Inferior parietal cortex (tissue), 1 donor: Measurements from ENCODE around the gene HSD11B1L.

ENCODE experiments used
- DNase-seq: peaks from one replicate; pipeline ENCODE4 v3.0.0-alpha.2; 2016; ENCODE audit errors: extremely low spot score

Gene HSD11B1L, protein sequence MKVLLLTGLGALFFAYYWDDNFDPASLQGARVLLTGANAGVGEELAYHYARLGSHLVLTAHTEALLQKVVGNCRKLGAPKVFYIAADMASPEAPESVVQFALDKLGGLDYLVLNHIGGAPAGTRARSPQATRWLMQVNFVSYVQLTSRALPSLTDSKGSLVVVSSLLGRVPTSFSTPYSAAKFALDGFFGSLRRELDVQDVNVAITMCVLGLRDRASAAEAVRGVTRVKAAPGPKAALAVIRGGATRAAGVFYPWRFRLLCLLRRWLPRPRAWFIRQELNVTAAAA

DNA sequence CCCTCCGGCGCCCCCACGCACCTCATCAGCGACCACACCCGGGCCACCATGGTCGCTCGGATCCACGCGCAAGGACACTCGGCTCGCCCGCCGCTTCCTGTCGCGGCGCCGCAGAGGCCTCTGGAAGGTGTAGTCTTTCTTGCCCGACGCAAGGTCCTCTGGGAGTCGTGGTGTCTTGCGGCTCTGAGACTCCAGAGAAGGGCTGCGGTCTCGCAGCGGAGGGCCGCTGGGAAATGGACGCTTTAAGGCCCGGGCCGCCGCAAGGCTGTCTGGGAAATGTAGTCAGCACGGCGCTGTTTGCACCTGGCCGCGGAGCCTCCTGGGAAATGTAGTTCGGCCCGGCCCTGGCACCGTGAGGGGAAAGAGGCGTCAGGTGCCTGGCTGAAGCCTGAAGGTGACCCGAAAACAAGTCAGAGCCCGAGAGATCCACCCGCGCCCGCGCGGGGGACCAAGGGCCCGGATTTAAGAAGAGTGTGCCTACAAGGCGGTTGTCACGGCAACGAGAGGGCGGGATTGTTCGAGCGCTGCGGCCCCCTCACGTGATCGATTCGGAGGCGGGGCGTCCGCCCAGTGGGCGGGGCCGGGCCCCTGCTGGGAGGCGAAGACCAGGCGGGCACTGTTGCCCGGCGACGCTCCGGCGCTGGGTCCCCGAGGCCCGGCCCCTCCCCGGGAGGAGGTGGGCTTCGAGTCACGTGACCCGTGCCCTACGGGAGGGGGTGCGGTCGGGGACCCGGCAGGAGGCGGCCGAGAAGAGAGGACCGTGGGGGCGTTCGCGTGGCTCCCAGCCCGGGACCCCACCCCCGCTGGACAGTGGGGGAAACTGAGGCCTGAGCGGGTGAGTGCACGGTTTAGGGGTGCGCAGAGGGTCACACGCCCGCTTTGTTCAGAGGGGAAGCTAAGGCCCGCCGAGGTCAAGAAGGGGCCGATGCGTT, at the start of gene HSD11B1L, which contains the start of gene MICOS13:
HSD11B1L (plus strand) TSS at position 591 of the 932 bp plus-strand sequence. CDS start 3,806 bp downstream, outside the sequence.
MICOS13 (minus strand) TSS at position 80 of the 932 bp plus-strand sequence; CDS start at position 50, 30 bp downstream.
- peak; percentile 98 for DNase-seq

DNA sequence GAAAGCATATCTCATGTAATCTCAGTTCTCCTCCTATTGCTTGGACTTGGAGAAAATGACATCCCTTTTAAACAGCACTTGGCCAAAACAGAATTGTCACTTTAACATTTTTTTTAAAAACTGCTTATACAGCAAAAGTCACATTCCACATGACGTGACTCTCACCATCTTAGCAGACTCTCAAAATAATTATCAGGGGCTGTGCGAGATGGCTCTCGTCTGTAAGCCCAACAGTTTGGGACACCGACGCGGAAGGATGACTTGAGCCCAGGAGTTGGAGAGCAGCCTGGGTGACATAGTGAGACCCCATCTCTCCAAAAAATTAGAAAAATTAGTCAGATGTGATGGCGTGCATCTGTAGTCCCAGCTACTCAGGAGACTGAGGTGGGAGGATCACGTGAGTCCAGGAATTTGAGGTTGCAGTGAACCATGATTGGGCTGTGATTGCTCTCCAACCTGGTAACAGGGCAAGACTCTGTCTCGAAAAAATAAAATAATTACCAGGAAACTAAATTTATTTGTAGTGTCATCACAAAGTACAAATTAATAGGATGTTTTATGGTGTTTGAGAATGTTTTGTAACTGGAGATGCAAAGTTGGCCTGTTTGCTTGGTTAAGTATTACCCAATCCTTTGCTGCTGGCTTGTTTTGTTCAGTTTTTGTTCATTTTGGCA, 49.1 kb upstream of the HSD11B1L start:
- DNase-seq: no peak

DNA sequence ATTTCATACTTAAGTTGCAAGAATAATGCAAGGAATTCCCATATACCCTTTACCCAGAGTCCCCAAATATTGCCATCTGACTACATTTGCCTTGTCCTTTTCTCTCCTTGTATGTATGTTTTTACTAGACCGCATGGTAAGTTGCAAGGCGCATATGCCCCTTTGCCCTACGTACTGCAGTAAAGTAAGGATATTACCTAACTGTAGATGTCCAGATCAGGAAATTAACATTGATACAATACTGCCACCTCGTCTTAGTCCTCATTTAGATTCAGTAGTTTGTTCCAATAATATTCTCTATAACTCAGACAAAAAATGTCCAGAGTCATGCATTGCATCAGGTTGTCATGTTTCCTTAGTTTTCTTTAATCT, 48.6 kb upstream of the HSD11B1L start:
- DNase-seq: no peak

DNA sequence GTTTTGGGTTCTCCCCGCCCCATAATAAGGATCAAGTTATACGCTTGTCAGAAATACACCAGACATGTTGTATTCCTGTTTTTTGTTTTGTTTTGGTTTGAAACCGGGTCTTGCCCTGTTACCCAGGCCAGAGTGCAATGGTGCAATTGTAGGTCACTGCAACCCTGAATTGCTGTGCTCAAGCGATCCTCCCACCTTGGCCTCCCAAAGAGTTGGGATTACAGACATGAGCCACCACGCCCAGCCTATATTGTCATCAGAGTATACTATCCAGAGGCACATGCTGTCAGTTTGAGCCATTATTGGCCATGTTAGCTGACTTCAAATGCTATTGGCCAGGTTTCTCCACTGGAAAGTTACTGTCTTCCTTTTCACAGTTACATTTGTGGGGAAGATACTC, 48.2 kb upstream of the HSD11B1L start:
- no peak for DNase-seq

DNA sequence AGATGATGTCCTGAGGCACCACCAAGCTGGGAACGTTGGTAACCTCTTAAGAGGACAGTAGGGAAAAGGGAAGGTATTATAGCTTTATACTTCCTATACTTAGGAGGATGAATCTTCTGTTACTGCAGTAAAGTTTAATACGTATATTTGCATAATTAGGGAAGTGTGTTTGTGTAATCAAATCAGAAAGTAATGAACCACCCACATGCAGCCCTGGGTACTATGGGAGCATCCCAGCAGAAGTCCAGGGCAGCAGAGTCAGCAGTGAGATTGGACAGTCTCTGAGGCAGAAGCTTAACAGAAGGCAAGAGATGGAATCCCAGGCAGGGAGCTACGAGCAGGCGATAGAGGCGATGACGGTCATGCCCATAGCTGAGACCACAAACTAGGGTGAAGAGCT, 45.4 kb upstream of the HSD11B1L start:
- no peak for DNase-seq

DNA sequence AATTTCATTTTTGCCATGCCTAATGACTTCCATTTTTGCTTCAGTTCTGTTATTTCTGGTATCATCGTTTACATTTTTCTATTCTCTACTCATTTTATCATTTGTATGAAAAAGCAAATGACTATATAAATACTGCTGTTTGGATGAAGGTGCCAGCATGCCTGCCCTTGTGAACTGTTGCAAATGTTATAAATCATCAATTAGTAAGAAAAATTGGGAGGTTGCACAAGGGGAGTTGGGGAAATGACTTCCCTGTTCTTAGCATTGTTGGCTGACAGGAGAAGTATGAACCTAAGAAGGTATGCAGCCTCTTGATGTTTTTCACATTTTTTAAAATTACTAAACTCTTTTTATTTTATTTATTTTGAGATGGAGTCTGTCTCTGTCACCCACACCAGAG, 42.9 kb upstream of the HSD11B1L start:
- DNase-seq: no peak

DNA sequence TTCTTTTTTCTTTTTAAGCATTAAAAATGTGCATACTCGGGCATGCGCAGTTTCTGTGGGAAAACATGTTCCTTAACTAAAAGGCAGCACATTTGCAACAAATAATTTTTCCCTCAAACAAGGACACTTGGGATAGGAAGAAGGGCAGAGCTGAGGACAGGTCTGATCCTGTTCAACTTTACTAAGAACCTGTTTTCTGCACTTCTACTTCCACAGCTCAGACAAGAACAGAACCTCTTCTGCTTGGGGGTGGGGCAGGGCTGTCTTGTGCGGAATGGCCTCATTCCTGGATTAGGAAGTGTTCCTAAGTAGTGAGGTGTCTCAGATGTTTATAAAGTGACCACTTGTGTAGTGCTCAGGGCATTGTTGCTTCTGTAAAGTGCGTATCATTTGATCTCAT, 39.7 kb upstream of the HSD11B1L start:
- DNase-seq: no peak

DNA sequence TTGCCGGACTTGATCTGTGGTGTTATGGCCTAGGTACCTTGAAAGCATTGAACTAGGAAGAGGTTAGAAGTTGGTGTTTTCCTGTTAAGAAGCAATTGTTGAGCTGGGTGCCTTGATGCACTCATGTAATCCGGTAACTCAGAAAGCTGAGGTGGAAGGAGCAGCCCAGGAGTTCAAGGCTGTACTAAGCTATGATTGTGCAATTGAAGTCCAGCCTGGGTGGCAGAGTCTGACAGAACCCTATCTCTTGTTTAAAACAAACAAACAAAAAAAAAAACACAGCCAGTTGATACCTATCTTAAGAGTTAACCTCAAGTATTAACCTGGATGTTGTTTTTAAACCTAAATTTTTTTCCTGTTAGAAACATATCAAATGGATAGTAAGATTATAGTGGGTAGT, 38.6 kb upstream of the HSD11B1L start:
- no peak for DNase-seq

DNA sequence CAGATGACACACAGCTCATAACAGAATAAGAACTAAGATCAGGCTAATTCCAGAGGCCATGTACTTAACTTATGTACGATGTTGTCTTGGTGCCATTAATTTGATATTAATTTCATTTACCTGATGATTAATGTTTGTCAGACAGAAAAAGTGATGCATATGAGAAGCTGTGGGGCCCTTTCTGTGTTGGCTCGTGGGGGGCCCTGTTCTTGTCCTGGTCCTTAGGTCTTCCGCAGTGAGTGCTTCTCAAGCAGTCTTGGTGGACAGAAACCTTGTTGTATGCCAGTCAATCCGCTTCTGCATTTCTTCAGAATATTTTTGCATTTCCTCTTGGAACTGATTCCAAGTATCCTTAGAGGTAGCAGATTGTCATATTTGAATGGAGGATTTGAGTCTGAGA, 37.8 kb upstream of the HSD11B1L start:
- no peak for DNase-seq

DNA sequence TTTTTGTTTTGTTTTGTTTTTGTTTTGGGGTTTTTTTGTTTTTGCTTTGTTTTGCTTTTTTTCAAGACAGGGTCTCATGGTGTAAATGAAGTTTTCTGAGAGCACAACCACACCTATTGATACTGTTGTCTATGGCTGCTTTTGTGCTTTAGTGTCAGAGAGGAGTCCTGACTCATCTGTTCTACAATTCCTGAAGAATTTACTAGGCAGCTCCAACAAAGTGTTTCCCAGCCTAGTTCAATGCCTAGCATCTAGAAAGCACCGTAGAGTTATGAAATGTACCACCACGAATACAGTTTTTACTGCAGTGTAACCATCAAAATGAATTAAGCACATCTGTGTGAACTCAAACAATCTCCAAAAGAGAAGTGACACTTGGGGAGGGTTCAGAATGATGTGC, 36.8 kb upstream of the HSD11B1L start:
- DNase-seq: no peak

DNA sequence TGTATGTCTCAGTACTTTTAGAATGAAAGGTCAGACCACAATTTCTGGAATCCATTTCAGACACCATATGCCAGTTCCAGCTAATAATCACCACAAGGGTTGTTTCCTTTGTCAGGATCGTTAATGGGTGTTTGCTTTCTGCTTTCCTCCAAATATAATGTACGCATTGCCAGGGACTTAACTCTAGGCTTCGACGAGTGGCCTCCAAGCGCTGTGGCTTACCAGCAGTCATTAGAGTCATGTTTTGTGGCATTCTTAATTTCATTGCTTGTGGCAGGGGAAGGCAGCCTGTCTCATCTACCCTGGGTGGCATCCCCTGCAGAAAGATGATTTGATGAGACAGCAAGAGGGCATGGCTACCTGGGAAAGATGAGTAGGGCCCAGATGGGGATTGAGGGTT, 35.4 kb upstream of the HSD11B1L start:
- DNase-seq: no peak

DNA sequence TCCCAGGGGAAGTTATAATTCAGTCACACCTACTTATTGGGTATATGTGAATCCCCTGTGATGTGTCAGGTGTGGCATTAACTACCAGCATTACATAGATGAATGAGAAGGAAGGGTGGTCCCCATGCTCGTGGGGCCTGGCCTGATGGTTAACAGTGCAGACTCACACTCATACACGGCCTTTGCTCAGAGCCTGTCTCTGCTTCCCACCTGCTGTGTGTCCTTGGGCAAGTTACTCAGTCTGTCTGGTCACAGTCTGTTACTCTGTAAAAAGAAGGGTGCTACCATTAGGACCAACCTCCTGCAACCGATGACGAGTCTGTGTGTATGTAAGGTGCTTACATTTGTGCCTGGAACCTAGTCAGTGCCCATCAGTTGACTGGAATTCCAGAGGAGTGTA, 34.1 kb upstream of the HSD11B1L start:
- no peak for DNase-seq

DNA sequence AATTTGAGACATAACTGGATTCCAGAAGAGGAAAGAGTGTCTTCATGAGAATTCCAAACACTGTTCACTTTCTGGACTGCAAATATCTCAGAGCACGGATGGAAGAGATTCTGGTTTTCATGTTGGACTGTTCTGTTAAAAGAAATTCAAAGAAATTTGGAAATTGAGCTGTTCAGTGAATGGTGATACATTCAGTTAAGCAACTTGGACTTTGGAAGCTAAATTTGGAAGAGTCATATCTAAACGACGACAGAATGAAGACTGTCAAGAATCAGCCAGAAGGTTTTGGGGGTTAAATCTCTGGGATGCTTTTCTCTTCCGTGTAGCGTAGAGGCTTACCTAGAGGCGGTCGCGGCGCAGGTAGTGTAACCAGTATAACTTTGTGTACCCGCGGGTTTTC, 32.4 kb upstream of the HSD11B1L start:
- DNase-seq: no peak

DNA sequence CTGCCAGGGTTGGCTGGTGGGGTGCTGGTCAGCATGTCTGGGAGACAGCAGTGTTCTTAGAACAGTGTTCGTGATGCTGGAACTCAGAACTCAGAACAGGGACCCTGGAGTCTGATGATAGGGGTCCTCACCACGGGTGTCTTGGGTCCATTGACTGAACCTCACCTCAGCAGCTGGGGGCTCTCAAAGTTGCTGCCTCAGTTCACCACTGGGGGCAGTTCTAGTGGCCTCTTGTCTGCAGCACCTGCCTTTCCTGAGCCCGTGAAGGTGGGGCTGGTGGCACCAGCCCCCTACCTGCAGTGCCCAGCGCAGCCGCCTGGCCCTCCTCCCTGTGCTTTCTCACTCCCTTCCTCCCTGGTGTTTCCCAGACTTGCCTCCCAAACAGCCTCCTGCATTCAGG, 29.5 kb upstream of the HSD11B1L start:
- no peak for DNase-seq

DNA sequence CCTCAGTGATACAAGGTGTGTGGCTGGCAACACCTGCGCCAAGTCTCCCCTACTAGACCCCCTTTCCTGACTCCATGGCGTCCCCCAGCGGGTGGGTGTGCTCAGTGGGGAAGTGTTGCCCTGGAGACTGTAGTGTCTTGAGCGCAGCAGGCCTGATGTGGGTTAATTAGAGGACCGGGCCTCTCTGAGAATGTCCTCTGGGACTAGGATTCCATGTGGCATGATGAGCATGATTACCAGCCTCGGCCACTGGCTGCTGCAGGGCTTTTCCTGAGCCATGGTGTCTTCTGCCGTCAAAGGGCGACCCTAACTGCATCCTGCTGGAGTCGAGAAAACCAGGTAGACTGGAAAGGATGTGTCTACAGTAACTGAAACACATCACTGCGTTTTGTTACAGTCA, 28.6 kb upstream of the HSD11B1L start:
- no peak for DNase-seq

DNA sequence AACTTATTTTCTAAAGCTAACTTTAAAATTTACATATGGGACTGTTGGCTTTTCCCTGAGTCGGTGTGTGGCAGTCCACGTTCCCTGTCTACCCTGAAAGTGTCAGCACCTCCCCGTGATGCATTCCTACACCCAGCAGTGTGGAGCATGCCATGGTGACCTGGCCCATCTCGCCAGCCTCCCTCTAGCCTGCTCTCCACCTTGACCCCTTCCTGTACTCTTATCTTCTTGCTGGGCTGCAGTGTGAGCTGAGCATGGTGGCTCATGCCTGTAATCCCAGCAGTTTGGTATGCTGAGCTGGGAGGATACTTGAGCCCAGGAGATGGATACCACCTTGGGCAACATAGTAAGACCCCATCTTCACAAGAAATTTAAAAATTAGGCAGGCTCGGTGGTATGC, 25.9 kb upstream of the HSD11B1L start:
- DNase-seq: no peak

DNA sequence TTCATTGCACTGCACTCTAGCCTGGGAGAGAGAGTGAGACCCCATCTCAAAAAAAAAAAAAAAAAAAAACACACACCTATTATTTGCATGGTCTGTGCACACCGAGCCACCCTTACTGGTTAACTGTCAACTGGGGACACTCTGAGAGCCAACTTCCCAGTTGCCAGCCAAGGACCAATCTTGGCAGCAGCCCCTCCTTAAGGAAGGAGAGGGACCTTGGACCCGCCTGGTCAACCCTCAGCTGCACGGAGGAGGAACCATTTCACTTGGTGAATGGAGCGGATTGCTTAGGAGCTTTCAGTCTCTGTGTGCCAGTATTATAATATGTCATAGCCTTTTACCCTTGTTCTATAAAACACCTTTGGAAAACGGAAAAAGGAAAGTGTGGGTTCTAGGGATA, 25.4 kb upstream of the HSD11B1L start:
- DNase-seq: no peak

DNA sequence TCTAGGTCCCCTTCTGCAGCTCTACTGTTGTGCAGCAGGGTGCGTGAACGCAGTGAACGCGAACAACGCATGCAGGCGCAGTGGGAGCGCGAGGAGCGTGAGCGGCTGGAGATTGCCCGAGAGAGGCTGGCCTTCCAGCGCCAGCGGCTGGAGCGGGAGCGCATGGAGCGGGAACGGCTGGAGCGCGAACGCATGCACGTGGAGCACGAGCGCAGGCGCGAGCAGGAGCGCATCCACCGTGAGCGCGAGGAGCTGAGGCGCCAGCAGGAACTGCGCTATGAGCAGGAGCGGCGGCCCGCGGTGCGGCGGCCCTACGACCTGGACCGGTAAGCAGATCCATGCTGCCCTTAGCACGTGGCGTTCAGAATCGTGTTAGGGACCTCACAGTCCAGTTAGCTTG, 19.3 kb upstream of the HSD11B1L start:
- no peak for DNase-seq

DNA sequence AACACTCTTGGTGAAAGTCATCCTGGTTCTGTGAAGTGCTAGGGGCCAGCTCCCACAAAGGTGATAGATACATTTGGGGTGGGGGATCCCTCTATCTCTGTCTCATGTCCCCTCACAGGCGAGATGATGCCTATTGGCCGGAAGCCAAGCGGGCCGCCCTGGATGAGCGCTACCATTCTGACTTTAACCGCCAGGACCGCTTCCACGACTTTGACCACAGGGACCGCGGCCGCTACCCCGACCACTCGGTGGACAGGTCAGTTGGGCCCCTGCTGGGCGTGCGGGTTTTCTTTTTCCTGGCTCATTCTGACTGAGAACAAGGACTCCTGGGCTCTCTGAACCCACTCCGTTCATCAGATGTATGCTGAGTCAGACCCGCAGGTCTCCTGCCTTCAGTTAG, 16.9 kb upstream of the HSD11B1L start:
- DNase-seq: no peak

DNA sequence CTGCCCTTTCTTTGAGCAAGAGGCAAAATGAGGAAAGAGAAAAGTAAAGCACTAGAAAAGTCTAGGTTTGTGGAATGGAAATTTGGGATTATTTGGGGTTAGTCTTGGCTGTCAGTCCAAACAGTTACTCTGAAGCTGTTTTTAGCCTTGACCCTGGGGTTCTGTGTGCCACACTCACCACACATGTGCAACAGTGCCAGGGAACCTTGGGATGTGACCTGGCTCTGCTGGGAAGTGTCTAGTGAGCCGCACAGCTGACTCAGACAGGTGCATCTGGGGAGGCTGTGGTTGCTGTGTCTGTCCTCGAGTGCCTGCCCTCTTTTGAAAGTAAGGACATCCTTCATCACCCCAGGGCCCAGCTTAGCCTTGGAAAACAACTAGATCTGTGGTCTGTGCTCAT, 16.3 kb upstream of the HSD11B1L start:
- DNase-seq: no peak

DNA sequence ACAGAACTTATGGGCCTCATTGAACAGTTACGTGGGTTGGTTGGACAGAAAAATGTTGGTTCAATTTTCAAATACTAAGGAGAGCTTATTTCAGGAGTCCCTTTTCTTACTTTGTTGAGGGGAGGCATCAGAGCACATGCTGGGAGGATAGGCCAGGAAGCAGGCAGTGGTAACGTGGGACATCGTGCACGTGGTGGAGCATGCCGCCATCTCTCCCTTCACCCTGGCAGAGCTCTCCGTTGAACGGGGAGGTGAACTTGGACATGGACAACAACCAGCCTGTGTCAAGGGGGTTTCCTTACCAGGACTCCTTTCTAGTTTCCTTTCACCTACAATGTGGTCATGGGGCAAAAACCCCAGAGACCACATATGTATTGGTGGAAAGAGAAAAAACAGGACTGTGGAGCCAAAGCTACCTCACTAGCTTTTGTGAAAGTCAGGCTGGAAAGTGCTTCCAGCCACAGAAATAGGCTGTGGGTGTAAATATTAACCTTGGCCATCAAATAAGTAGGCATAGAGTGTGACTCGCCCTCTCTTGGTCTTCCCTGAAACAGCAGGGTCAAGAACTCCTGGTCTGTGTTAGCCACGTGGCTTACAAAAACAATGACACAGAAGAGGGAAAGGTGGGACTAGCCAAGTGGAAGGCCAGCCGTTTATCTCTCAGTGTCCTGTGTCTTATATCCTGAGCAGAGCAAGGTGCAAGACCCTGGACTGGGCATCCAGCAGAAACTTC, 14.9 kb upstream of the HSD11B1L start:
- DNase-seq: no peak
